K562 (cell line): ENCODE measurements around the gene TRIM47. TPM values are rescaled to one million over a fixed set of nuclear protein-coding genes. Genes with fewer than 3 reads are reported as not detected.
A peak's percentile ranks its signal among the peaks of the same experiment; 100 is the strongest.

Source experiments
- ESRRA ChIP-seq: fragments of 450-650 bp; IDR thresholded peaks from 2 replicates; pipeline ENCODE4 v1.6.1; 2014; ENCODE audit warnings: low read depth, mild to moderate bottlenecking, moderate library complexity, borderline replicate concordance
- FOSL1 ChIP-seq: fragments of 200-800 bp; sonication (Bioruptor generic); conservative IDR thresholded peaks from 2 replicates; pipeline ENCODE4 v1.6.1; 2016; ENCODE audit warnings: missing genetic modification characterization, missing compliant biosample characterization
- FOXK1 ChIP-seq: sonication (generic); formaldehyde crosslinking; IDR thresholded peaks from 2 replicates; pipeline ENCODE4 v1.8.0; 2022; ENCODE audit warnings: missing genetic modification reagents, mild to moderate bottlenecking, borderline replicate concordance
- HDAC1 ChIP-seq, 2 experiments: fragments of 450-650 bp; IDR thresholded peaks; 2 replicates each; pipeline ENCODE4 v1.6.1; 2016 to 2017; ENCODE audit warnings: inconsistent platforms in 1 of 2, mild to moderate bottlenecking in 1 of 2, moderate library complexity in 1 of 2
- JUN ChIP-seq, 2 experiments: sonication (generic) in 1 of 2; formaldehyde crosslinking in 1 of 2; IDR thresholded peaks; 2 replicates each; pipeline versions ENCODE4 v1.6.1 to v1.8.0; 2012 to 2022; ENCODE audit warnings: borderline replicate concordance in 2 of 2, mild to moderate bottlenecking in 2 of 2, improper control_type of control experiment in 1 of 2, low read depth in 1 of 2, low read length in 1 of 2, missing genetic modification reagents in 1 of 2
- MEF2D ChIP-seq: conservative IDR thresholded peaks from 2 replicates; pipeline ENCODE4 v1.6.1; 2016; ENCODE audit warnings: low read depth, missing genetic modification characterization, missing compliant biosample characterization
- NFE2 ChIP-seq: IDR thresholded peaks from 2 replicates; pipeline ENCODE4 v1.6.1; 2014; ENCODE audit warnings: antibody characterized with exemption, low read depth
- RBM14 ChIP-seq: fragments of 200-400 bp; formaldehyde crosslinking; IDR thresholded peaks from 2 replicates; pipeline ENCODE4 v1.6.1; 2018; ENCODE audit warnings: low read depth, mild to moderate bottlenecking, low read length, moderate library complexity, borderline replicate concordance; ENCODE audit not compliant: insufficient read depth
- SPI1 ChIP-seq: IDR thresholded peaks from 2 replicates; pipeline ENCODE4 v1.6.1; 2011; ENCODE audit warnings: low read depth, low read length, control low read depth, borderline replicate concordance
- ZBTB17 ChIP-seq: fragments of 450-650 bp; formaldehyde crosslinking; IDR thresholded peaks from 2 replicates; pipeline ENCODE4 v1.4.0; 2020; ENCODE audit warnings: mild to moderate bottlenecking
- ZNF253 ChIP-seq: fragments of 250-450 bp; sonication (Bioruptor Pico); conservative IDR thresholded peaks from 2 replicates; pipeline ENCODE4 v1.6.1; 2021; ENCODE audit warnings: mild to moderate bottlenecking
- ZNF347 ChIP-seq: fragments of 450-650 bp; formaldehyde crosslinking; IDR thresholded peaks from 2 replicates; pipeline ENCODE4 v1.4.0; 2020; ENCODE audit warnings: low read depth, mild to moderate bottlenecking, moderate library complexity
- ZNF76 ChIP-seq: fragments of 250-450 bp; sonication (Bioruptor Pico); IDR thresholded peaks from 2 replicates; pipeline ENCODE4 v1.4.0; 2020; ENCODE audit warnings: mild to moderate bottlenecking, moderate library complexity, borderline replicate concordance
- ZNF785 ChIP-seq: fragments of 250-450 bp; sonication (Bioruptor Pico); IDR thresholded peaks from 2 replicates; pipeline ENCODE4 v1.4.0; 2020; ENCODE audit warnings: mild to moderate bottlenecking
- polyA plus RNA-seq, 8 experiments: library from polyadenylated mRNA; depleted of rRNA in 4 of 8; stranded (reverse) in 5 of 8; unstranded in 3 of 8; fragments of >200 nt; fragmentation: Nextera tagmentation in 2 of 8; fragmentation: Illumina TruSeq in 1 of 8; extraction: Ambion mirVana in 2 of 8; extraction: Trizol in 1 of 8; gene quantifications; 2 replicates each; pipeline versions ENCODE4 v1.2.1 to v1.2.3, GENCODE V29; 2011 to 2014; ENCODE audit warnings: inconsistent platforms in 1 of 8, missing spikeins in 1 of 8
- total RNA-seq, 7 experiments: library from RNA; depleted of rRNA in 6 of 7; stranded (reverse); fragments of >200 nt in 6 of 7; fragmentation: Illumina TruSeq in 2 of 7; extraction: Trizol in 2 of 7; gene quantifications; 2 replicates each; pipeline versions ENCODE4 v1.2.1 to v1.2.3, GENCODE V29; 2011 to 2021; ENCODE audit warnings: low replicate concordance in 1 of 7
- TF ChIP-seq, protein P1 (sequence below): IDR thresholded peaks from 2 replicates; pipeline ENCODE4 v1.6.1; 2016; ENCODE audit warnings: missing genetic modification characterization, missing compliant biosample characterization
- TF ChIP-seq, protein P2 (sequence below): fragments of 250-450 bp; sonication (Bioruptor Pico); IDR thresholded peaks from 2 replicates; pipeline ENCODE4 v1.4.0; 2020; ENCODE audit warnings: mild to moderate bottlenecking, moderate library complexity
- TF ChIP-seq, protein P3 (sequence below), 2 experiments: fragments of 250-450 bp in 1 of 2; fragments of 450-650 bp in 1 of 2; sonication (Bioruptor Pico) in 1 of 2; IDR thresholded peaks; 2 replicates each; pipeline versions ENCODE4 v1.6.1 to v1.8.0; 2016 to 2021; ENCODE audit warnings: mild to moderate bottlenecking in 2 of 2, moderate library complexity in 2 of 2, missing compliant biosample characterization in 1 of 2, missing genetic modification characterization in 1 of 2
- TF ChIP-seq, protein P4 (sequence below): fragments of 450-650 bp; IDR thresholded peaks from one replicate; pipeline ENCODE4 v1.6.1; 2018; ENCODE audit warnings: mild to moderate bottlenecking, moderate library complexity; ENCODE audit not compliant: partially characterized antibody

TRIM47 gene
- total and polyA plus RNA-seq, 9 of the 15 experiments (the other 6 are each of a cell fraction or from before 2014, with no cell fraction given) = 0.56 to 6.1 (median 3.2) TPM

DNA sequence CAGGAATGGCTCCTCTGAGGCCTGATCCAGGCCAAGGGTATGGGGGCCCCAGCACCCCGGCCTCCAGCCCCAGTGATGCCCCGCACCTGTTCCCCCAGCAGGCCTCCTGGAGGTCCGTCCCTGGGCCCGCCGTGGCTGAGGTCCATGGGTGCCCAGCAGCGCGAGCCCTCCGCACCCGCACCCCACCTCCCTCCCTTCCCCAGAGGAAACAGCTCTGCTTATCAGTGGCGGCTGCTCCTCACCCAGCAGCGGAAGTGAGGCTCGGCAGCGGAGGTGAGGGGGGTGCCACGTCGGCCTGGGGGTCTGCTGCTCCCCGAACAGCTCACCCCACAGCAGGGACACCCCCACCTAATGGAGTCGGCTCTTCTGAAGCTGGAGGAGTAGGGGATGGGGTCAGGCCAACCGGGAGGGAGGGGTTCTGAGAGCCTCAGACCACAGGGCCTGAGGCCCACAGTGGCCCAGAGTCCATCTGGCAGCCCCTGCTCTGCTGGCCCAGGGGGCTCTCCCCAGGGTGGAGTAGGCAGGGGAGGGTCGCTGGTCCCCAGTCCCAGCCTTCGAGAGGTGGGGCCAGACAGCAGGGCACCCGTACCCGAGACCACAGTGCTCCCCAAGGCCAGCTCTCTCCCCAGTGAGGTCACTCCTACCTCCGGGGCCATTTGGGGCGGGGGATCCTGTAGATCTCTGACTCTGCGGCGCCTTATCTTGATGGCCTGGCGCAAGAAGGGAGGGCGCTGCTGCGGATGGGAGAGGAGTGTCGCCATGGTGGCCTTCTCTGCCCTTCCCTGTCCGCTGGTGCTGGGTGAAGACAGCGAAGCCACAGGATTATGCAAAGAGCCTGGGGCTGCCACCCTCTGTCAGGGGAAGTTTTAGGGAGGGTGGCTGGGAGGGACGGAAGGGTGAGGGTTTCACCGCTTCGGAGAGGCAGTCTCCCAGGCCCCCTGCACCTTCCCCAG lies 34.5 kb downstream of the TRIM47 start, which contains the start of gene UNC13D (continued):
- TF ChIP-seq, protein P1, sequence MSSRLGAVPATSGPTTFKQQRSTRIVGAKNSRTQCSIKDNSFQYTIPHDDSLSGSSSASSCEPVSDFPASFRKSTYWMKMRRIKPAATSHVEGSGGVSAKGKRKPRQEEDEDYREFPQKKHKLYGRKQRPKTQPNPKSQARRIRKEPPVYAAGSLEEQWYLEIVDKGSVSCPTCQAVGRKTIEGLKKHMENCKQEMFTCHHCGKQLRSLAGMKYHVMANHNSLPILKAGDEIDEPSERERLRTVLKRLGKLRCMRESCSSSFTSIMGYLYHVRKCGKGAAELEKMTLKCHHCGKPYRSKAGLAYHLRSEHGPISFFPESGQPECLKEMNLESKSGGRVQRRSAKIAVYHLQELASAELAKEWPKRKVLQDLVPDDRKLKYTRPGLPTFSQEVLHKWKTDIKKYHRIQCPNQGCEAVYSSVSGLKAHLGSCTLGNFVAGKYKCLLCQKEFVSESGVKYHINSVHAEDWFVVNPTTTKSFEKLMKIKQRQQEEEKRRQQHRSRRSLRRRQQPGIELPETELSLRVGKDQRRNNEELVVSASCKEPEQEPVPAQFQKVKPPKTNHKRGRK = no peak
- TF ChIP-seq FOXK1 (CRISPR knock-in tag) (no peak), FOSL1 (tag) (no peak; the same call in 1 of the 2 replicates), SPI1 (peak; percentile 80; the same call in 1 of the 2 replicates), JUN (IDR thresholded peaks at IDR 0.05; ENCODE audit: borderline replicate concordance, low read depth, low read length) (peak; percentile 89), JUN (CRISPR knock-in tag; IDR thresholded peaks at IDR 0.05; ENCODE audit: borderline replicate concordance) (0 out of 2 replicates have a peak, but pooled peaks have one; percentile 47), ZBTB17 (CRISPR knock-in tag) (peak; percentile 43; the same call in 1 of the 2 replicates), HDAC1 (IDR thresholded peaks at IDR 0.05) (peak in 1 of 2 experiments; percentile 29; a peak in 1 of 4 replicates), MEF2D (0 out of 2 replicates have a peak, but pooled peaks have one; percentile 39), NFE2 (no peak), ESRRA (peak; percentile 78; the same call in 1 of the 2 replicates), ZNF347 (CRISPR knock-in tag) (no peak), ZNF253 (CRISPR knock-in tag) (no peak), ZNF76 (CRISPR knock-in tag) (no peak), ZNF785 (CRISPR knock-in tag) (no peak), RBM14 (0 out of 2 replicates have a peak, but pooled peaks have one; percentile 68)
- TF ChIP-seq, protein P2, sequence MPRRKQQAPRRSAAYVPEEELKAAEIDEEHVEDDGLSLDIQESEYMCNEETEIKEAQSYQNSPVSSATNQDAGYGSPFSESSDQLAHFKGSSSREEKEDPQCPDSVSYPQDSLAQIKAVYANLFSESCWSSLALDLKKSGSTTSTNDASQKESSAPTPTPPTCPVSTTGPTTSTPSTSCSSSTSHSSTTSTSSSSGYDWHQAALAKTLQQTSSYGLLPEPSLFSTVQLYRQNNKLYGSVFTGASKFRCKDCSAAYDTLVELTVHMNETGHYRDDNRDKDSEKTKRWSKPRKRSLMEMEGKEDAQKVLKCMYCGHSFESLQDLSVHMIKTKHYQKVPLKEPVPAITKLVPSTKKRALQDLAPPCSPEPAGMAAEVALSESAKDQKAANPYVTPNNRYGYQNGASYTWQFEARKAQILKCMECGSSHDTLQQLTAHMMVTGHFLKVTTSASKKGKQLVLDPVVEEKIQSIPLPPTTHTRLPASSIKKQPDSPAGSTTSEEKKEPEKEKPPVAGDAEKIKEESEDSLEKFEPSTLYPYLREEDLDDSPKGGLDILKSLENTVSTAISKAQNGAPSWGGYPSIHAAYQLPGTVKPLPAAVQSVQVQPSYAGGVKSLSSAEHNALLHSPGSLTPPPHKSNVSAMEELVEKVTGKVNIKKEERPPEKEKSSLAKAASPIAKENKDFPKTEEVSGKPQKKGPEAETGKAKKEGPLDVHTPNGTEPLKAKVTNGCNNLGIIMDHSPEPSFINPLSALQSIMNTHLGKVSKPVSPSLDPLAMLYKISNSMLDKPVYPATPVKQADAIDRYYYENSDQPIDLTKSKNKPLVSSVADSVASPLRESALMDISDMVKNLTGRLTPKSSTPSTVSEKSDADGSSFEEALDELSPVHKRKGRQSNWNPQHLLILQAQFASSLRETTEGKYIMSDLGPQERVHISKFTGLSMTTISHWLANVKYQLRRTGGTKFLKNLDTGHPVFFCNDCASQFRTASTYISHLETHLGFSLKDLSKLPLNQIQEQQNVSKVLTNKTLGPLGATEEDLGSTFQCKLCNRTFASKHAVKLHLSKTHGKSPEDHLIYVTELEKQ (CRISPR knock-in tag) = no peak
- TF ChIP-seq, protein P3, sequence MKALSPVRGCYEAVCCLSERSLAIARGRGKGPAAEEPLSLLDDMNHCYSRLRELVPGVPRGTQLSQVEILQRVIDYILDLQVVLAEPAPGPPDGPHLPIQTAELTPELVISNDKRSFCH (CRISPR knock-in tag; IDR thresholded peaks at IDR 0.05) = no peak
- TF ChIP-seq, protein P3 (tag; IDR thresholded peaks at IDR 0.05) = peak; percentile 52; the same call in 1 of the 2 replicates
- TF ChIP-seq, protein P4, sequence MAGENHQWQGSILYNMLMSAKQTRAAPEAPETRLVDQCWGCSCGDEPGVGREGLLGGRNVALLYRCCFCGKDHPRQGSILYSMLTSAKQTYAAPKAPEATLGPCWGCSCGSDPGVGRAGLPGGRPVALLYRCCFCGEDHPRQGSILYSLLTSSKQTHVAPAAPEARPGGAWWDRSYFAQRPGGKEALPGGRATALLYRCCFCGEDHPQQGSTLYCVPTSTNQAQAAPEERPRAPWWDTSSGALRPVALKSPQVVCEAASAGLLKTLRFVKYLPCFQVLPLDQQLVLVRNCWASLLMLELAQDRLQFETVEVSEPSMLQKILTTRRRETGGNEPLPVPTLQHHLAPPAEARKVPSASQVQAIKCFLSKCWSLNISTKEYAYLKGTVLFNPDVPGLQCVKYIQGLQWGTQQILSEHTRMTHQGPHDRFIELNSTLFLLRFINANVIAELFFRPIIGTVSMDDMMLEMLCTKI = no peak
